DND-41 (cell line): Measurements from ENCODE around the gene ANO2.

Experiments used
- ATAC-seq: fragments of 200-7000 bp; cut with Tn5 transposase; 3 replicates; pipeline ENCODE4 v1.9.1; 2021; ENCODE audit warnings: low read depth; ENCODE audit not compliant: insufficient read depth
- DNase-seq: peaks from one replicate; pipeline ENCODE4 v3.0.0-alpha.2; 2020
- H2AFZ ChIP-seq: 2 replicates; pipeline ENCODE4 v1.6.0; 2012; ENCODE audit warnings: low read depth, low read length
- H3K27ac ChIP-seq: 2 replicates; pipeline ENCODE4 v1.5.1; 2012; ENCODE audit warnings: low read length, inconsistent platforms
- H3K27me3 ChIP-seq: fragments of 200-600 bp; sonication (generic); 2 replicates; pipeline ENCODE4 v1.6.0; 2012; ENCODE audit warnings: low read length, mild to moderate bottlenecking, inconsistent platforms; ENCODE audit not compliant: insufficient read depth, poor library complexity
- H3K36me3 ChIP-seq: 2 replicates; pipeline ENCODE4 v1.5.1; 2012; ENCODE audit warnings: low read length, inconsistent platforms; ENCODE audit not compliant: insufficient read depth
- H3K4me1 ChIP-seq: 2 replicates; pipeline ENCODE4 v1.5.1; 2012; ENCODE audit warnings: mild to moderate bottlenecking, low read length; ENCODE audit not compliant: insufficient read depth
- H3K4me2 ChIP-seq: 2 replicates; pipeline ENCODE4 v1.6.0; 2012; ENCODE audit warnings: mild to moderate bottlenecking, moderate library complexity, low read length, inconsistent platforms; ENCODE audit not compliant: insufficient read depth
- H3K4me3 ChIP-seq, 2 experiments: fragments of 200-600 bp in 1 of 2; shearing (Covaris generic) in 1 of 2; 2 replicates each; pipeline ENCODE4 v1.5.1; 2012 to 2016; ENCODE audit warnings: inconsistent platforms in 2 of 2, low read length in 2 of 2, mild to moderate bottlenecking in 2 of 2, low read depth in 1 of 2, moderate library complexity in 1 of 2
- H3K79me2 ChIP-seq: 2 replicates; pipeline ENCODE4 v1.6.0; 2012; ENCODE audit warnings: low read length, inconsistent platforms; ENCODE audit not compliant: insufficient read depth
- H3K9ac ChIP-seq: 2 replicates; pipeline ENCODE4 v1.6.0; 2012; ENCODE audit warnings: low read depth, mild to moderate bottlenecking, inconsistent platforms, low read length, moderate library complexity
- H3K9me3 ChIP-seq: 2 replicates; pipeline ENCODE4 v1.5.1; 2012; ENCODE audit warnings: low read length, moderate library complexity, mild to moderate bottlenecking, inconsistent platforms; ENCODE audit not compliant: insufficient read depth, severe bottlenecking
- H4K20me1 ChIP-seq: 2 replicates; pipeline ENCODE4 v1.6.0; 2012; ENCODE audit warnings: low read length; ENCODE audit not compliant: insufficient read depth
- EZH2 ChIP-seq: IDR thresholded peaks from 3 replicates; pipeline ENCODE4 v1.6.1; 2012; ENCODE audit warnings: borderline replicate concordance, low read depth, mild to moderate bottlenecking, moderate library complexity, low read length, inconsistent platforms; ENCODE audit not compliant: severe bottlenecking
- TF ChIP-seq, protein P1 (sequence below): IDR thresholded peaks from 2 replicates; pipeline ENCODE4 v1.5.1; 2012; ENCODE audit warnings: borderline replicate concordance, low read length, moderate library complexity, mild to moderate bottlenecking; ENCODE audit not compliant: poor library complexity, severe bottlenecking; ENCODE audit errors: extremely low read depth

Gene ANO2

GRCh38 chr12:5656836-5657235 is 288.2 kb downstream of the ANO2 start:
- no peaks in the 10 kb centered on the region for H3K9me3 ChIP-seq
- no peak overlapping the region for H2AFZ ChIP-seq
- H3K27me3 ChIP-seq, result no peaks in the 10 kb centered on the region
- no peaks in the 10 kb centered on the region for H3K36me3 ChIP-seq
- H3K4me3 ChIP-seq, result no peak overlapping the region
- H3K4me1 ChIP-seq, result no peaks in the 10 kb centered on the region
- H4K20me1 ChIP-seq, result no peaks in the 10 kb centered on the region
- no peaks in the 10 kb centered on the region for H3K79me2 ChIP-seq
- no peak overlapping the region for H3K4me2 ChIP-seq
- TF ChIP-seq, protein P1, sequence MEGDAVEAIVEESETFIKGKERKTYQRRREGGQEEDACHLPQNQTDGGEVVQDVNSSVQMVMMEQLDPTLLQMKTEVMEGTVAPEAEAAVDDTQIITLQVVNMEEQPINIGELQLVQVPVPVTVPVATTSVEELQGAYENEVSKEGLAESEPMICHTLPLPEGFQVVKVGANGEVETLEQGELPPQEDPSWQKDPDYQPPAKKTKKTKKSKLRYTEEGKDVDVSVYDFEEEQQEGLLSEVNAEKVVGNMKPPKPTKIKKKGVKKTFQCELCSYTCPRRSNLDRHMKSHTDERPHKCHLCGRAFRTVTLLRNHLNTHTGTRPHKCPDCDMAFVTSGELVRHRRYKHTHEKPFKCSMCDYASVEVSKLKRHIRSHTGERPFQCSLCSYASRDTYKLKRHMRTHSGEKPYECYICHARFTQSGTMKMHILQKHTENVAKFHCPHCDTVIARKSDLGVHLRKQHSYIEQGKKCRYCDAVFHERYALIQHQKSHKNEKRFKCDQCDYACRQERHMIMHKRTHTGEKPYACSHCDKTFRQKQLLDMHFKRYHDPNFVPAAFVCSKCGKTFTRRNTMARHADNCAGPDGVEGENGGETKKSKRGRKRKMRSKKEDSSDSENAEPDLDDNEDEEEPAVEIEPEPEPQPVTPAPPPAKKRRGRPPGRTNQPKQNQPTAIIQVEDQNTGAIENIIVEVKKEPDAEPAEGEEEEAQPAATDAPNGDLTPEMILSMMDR, result no peak
- TF ChIP-seq EZH2, result no peak
- no peak overlapping the region for H3K27ac ChIP-seq
- DNase-seq (no peak), ATAC-seq (no peak)
- no peak overlapping the region for H3K9ac ChIP-seq

DNA sequence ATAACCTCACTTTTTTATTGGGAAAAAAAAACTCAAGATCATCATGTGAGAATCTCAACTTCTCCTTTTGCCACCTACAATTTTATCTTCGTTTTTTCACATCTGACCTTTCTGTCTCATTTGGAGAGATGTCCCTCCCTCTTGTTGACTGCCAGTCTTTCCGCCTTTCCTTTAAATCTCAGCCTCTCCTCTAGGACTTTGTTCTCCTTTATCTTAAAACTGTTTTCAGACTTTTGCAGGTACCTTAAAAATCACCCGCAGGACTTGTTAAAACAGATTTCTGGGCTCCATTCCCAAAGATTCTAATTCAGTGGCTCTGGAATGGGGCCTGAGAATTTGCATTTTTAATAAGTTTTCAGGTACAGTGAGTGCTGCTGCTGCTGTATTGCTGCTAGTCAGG is 289.9 kb downstream of the ANO2 start:
- Histone ChIP-seq H3K9ac (no peak overlapping the region), H3K36me3 (no peaks in the 10 kb centered on the region), H3K4me1 (no peaks in the 10 kb centered on the region), H3K79me2 (no peaks in the 10 kb centered on the region), H3K4me2 (no peak overlapping the region), H3K27ac (no peak overlapping the region), H2AFZ (no peak overlapping the region), H3K4me3 (no peak overlapping the region), H4K20me1 (no peaks in the 10 kb centered on the region), H3K27me3 (no peaks in the 10 kb centered on the region), H3K9me3 (no peaks in the 10 kb centered on the region)
- no peak for ATAC-seq
- DNase-seq, result no peak
- TF ChIP-seq, protein P1, result no peak
- no peak for TF ChIP-seq EZH2

GRCh38 chr12:5654019-5654418 is 291.0 kb downstream of the ANO2 start:
- TF ChIP-seq, protein P1, result no peak
- TF ChIP-seq EZH2, result no peak
- H3K4me1 ChIP-seq, result no peaks in the 10 kb centered on the region
- no peak overlapping the region for H3K4me3 ChIP-seq
- H3K36me3 ChIP-seq, result no peaks in the 10 kb centered on the region
- no peak for DNase-seq
- no peak overlapping the region for H3K4me2 ChIP-seq
- no peak overlapping the region for H3K9ac ChIP-seq
- no peak for ATAC-seq
- no peak overlapping the region for H2AFZ ChIP-seq
- no peaks in the 10 kb centered on the region for H3K27me3 ChIP-seq
- no peaks in the 10 kb centered on the region for H4K20me1 ChIP-seq
- no peaks in the 10 kb centered on the region for H3K79me2 ChIP-seq
- H3K9me3 ChIP-seq, result no peaks in the 10 kb centered on the region
- no peak overlapping the region for H3K27ac ChIP-seq
